Heart left ventricle (tissue), 16 donors: Measurements from ENCODE around the gene NXF1. TPM values are rescaled to one million over a fixed set of nuclear protein-coding genes. Genes with fewer than 3 reads are reported as not detected.
"Not testable (repeated sequence)": the region's sequence is repeated elsewhere in the genome, so short reads cannot be mapped to it uniquely, and the experiment has no call there.

Source experiments
- ATAC-seq, 4 donors: fragments of 200-7000 bp; cut with Tn5 transposase; one replicate each; pipeline ENCODE4 v1.9.1; 2020 to 2022; ENCODE audit warnings: moderate library complexity in 4 of 4, mild to moderate bottlenecking in 3 of 4, moderate number of reproducible peaks in 1 of 4
- DNase-seq, 5 donors: peaks; one replicate each; pipeline ENCODE4 v3.0.0-alpha.2; 2020
- H3K27ac ChIP-seq, 12 donors: fragments of 200-600 bp; sonication (generic) in 4 of 12; one replicate each; pipeline versions ENCODE4 v1.5.0 to v1.8.0; 2016 to 2022; ENCODE audit warnings: mild to moderate bottlenecking in 2 of 12
- H3K27me3 ChIP-seq, 9 donors: fragments of 200-600 bp; sonication (generic) in 2 of 9; one replicate each; pipeline versions ENCODE4 v1.5.1 to v1.8.0; 2016 to 2022; ENCODE audit warnings: mild to moderate bottlenecking in 3 of 9
- H3K36me3 ChIP-seq, 9 donors: fragments of 200-600 bp; sonication (generic) in 2 of 9; one replicate each; pipeline versions ENCODE4 v1.5.0 to v1.8.0; 2018 to 2022; ENCODE audit warnings: mild to moderate bottlenecking in 2 of 9
- H3K4me1 ChIP-seq, 12 donors: fragments of 200-600 bp; sonication (generic) in 4 of 12; one replicate each; pipeline versions ENCODE4 v1.5.0 to v1.8.0; 2016 to 2022; ENCODE audit warnings: mild to moderate bottlenecking in 3 of 12
- H3K4me3 ChIP-seq, 12 donors: fragments of 200-600 bp; sonication (generic) in 4 of 12; one replicate each; pipeline versions ENCODE4 v1.5.0 to v1.8.0; 2017 to 2022; ENCODE audit warnings: mild to moderate bottlenecking in 9 of 12, moderate library complexity in 4 of 12
- H3K9me3 ChIP-seq, 12 donors: fragments of 200-600 bp; sonication (generic) in 4 of 12; one replicate each; pipeline versions ENCODE4 v1.5.0 to v1.8.0; 2016 to 2022; ENCODE audit warnings: mild to moderate bottlenecking in 1 of 12
- POLR2A ChIP-seq, 2 donors: fragments of 450-650 bp; IDR thresholded peaks; one replicate each; pipeline ENCODE4 v1.6.1; 2017; ENCODE audit warnings: antibody characterized with exemption in 2 of 2, mild to moderate bottlenecking in 2 of 2, moderate library complexity in 2 of 2
- WGBS, 4 donors: extraction: QIAGEN DNeasy Blood & Tissue Kit in 2 of 4; methylation state at CpG; one replicate each; pipeline versions ENCODE4 v1.1.5 to v1.1.7; 2013 to 2018; 5-methylcytosine and 5-hydroxymethylcytosine counted together
- intact Hi-C, 10 donors: fragments of 100-400 bp; cut with DNase I; formaldehyde crosslinking; loops; one replicate each; pipeline versions ENCODE4 v1.11.1 to v1.14.2; 2022
- polyA plus RNA-seq, 2 donors: library from polyadenylated mRNA; stranded (reverse); fragments of 200-250 nt; gene quantifications; one replicate each; pipeline ENCODE4 v1.2.3, GENCODE V29; 2013
- total RNA-seq, 9 donors: library from RNA; depleted of rRNA in 2 of 9; stranded (reverse); fragments of >200 nt in 2 of 9; fragmentation: NEBNext Ultra II Directional in 3 of 9; extraction: Animal tissue kit (Norgen Biotek cat#: 25700) in 3 of 9; gene quantifications; one replicate each; pipeline versions ENCODE4 v1.1.0 to v1.2.4, GENCODE V29; 2016 to 2023
- TF ChIP-seq, protein P1 (sequence below), 12 donors: fragments of 200-600 bp; sonication (generic) in 4 of 12; IDR thresholded peaks; one replicate each; pipeline versions ENCODE4 v1.5.0 to v1.8.0; 2018 to 2022; ENCODE audit warnings: antibody characterized with exemption in 12 of 12, mild to moderate bottlenecking in 5 of 12
- donor health status: ischemic (EF 13 %, LVEDD 7.1; RV severe dilation, severe dysfunction).
- donor health status: healthy with polysubstance abuse.
- donor health status: DM: no; HTN: yes; CAD: no.
- donor health status: DM: no; HTN: no; CAD: no.
- donor health status: ischemic (EF 25% LVEDD 6.9; RV normal size, moderate dysfunction).
- donor health status: ischemic (EF 25% LVEDD 5.7; RV mildly dilated, moderate dysfunction).
- donor health status: healthy.
- donor health status: DM: yes; HTN: yes; CAD: no.
- donor health status: ischemic (EF 35%, LVEDD 5.7; RV mildly dilated, moderate dysfunction).
- donor health status: nonischemic (EF 11% LVEDD 7.7; RV severe dilation, severe dysfunction).
- donor health status: DM: yes; HTN: yes; CAD: no.
- donor health status: PGD.
- donor health status: ischemic (EF 29% LVEDD 5.4; RV normal size, mild dysfunction).
- donor health status: nonischemic (EF 23%, LVEDD 6.1; RV moderate dilation, normal function).

Gene NXF1
- total and polyA plus RNA-seq, 11 donors = 28.5 to 63.4 (median 36.4) TPM

GRCh38 chr11:62847767-62848314 lies 42.6 kb upstream of the NXF1 start:
- WGBS, 4 donors = 94 to 100% (median 97%) methylated on average over 1 of the region's 1 CpG

GRCh38 chr11:62846177-62846576 lies 40.9 kb upstream of the NXF1 start:
- Histone ChIP-seq H3K36me3 (peaks cover 0 to 3% (median 0%) of the 10 kb centered on the region in 9 donors), H3K27ac (no peak overlapping the region), H3K4me3 (no peak overlapping the region), H3K4me1 (peaks cover 0 to 14% (median 8%) of the 10 kb centered on the region in 12 donors), H3K9me3 (no peaks in the 10 kb centered on the region), H3K27me3 (no peaks in the 10 kb centered on the region)
- 84 to 91% (median 87%) methylated on average over 3 of the region's 3 CpGs for WGBS, 4 donors
- no peak for TF ChIP-seq POLR2A (IDR thresholded peaks at IDR 0.05)
- TF ChIP-seq, protein P1, sequence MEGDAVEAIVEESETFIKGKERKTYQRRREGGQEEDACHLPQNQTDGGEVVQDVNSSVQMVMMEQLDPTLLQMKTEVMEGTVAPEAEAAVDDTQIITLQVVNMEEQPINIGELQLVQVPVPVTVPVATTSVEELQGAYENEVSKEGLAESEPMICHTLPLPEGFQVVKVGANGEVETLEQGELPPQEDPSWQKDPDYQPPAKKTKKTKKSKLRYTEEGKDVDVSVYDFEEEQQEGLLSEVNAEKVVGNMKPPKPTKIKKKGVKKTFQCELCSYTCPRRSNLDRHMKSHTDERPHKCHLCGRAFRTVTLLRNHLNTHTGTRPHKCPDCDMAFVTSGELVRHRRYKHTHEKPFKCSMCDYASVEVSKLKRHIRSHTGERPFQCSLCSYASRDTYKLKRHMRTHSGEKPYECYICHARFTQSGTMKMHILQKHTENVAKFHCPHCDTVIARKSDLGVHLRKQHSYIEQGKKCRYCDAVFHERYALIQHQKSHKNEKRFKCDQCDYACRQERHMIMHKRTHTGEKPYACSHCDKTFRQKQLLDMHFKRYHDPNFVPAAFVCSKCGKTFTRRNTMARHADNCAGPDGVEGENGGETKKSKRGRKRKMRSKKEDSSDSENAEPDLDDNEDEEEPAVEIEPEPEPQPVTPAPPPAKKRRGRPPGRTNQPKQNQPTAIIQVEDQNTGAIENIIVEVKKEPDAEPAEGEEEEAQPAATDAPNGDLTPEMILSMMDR (IDR thresholded peaks at IDR 0.05) = no peak
- intact Hi-C loops = loop anchor here in 1 of 10 donors (10.0 kb wide), 1 partner anchor 121 kb away; the partner anchor contains the start of genes HNRNPUL2 and TTC9C
- no peak for ATAC-seq
- DNase-seq = no peak

More at GRCh38 chr11:62847767-62848314, 42.6 kb upstream of the NXF1 start:
- Histone ChIP-seq H3K27ac (no peak overlapping the region), H3K36me3 (peaks cover 2 to 19% (median 16%) of the 10 kb centered on the region in 9 donors), H3K9me3 (no peaks in the 10 kb centered on the region), H3K4me1 (peaks cover 0 to 13% (median under 1%) of the 10 kb centered on the region in 12 donors), H3K4me3 (no peak overlapping the region), H3K27me3 (no peaks in the 10 kb centered on the region)
- intact Hi-C loops = loop anchor here in 1 of 10 donors (10.0 kb wide), 1 partner anchor 123 kb away; the partner anchor contains the start of genes HNRNPUL2 and TTC9C
- TF ChIP-seq POLR2A (IDR thresholded peaks at IDR 0.05) = no peak
- TF ChIP-seq, protein P1 (IDR thresholded peaks at IDR 0.05) = no peak
- ATAC-seq = no peak
- DNase-seq = no peak

- no peaks in the 10 kb centered on the region for H3K9me3 ChIP-seq
- TF ChIP-seq POLR2A (IDR thresholded peaks at IDR 0.05) = no peak
- TF ChIP-seq, protein P1 (IDR thresholded peaks at IDR 0.05) = no peak
- ATAC-seq = no peak
- H3K27ac ChIP-seq = no peak overlapping the region
- 95 to 99% (median 96%) methylated on average over 3 of the region's 3 CpGs for WGBS, 4 donors
- H3K36me3 ChIP-seq = no peaks in the 10 kb centered on the region
- H3K27me3 ChIP-seq = no peaks in the 10 kb centered on the region
- intact Hi-C loops = loop anchor here in 2 of 10 donors (5.0 to 10.0 kb wide), 3 partner anchors 52 to 119 kb away; partner anchors contain the start of genes HNRNPUL2 (in 2 of the 2), TTC9C (in 2 of the 2) and TMEM223 (in 1 of the 2)
- no peak for DNase-seq
- no peak overlapping the region for H3K4me3 ChIP-seq
- H3K4me1 ChIP-seq = peaks cover 0 to 23% (median 9%) of the 10 kb centered on the region in 12 donors
These were observed 38.9 kb upstream of the NXF1 start for GRCh38 chr11:62844154-62844553.

DNA sequence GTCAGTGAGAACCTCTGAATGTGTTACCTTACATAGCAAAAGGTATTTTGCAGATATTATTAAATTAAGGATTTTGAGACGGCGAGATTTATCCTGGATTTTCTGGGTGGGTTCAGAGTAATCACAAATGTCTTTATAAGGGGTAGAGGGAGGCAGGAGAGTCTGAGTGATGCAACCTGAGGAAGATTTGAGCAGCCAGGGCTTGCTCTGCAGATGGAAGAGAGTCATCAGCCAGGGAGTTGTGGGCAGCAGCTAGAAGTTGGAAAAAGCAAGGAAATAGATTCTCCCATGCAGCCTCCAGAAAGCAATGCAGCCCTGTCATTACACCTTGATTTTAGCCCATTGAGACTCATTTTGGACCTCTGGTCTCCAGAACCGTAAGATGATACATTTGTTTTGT lies 38.2 kb upstream of the NXF1 start:
- Histone ChIP-seq H3K4me3 (no peak overlapping the region), H3K4me1 (peaks cover 5 to 26% (median 13%) of the 10 kb centered on the region in 12 donors), H3K9me3 (no peaks in the 10 kb centered on the region), H3K36me3 (no peaks in the 10 kb centered on the region), H3K27ac (no peak overlapping the region), H3K27me3 (no peaks in the 10 kb centered on the region)
- 94 to 99% (median 98%) methylated on average over 3 of the region's 3 CpGs for WGBS, 4 donors
- no peak for DNase-seq
- no peak for ATAC-seq
- intact Hi-C loops = loop anchor here in 2 of 10 donors (5.0 to 10.0 kb wide), 3 partner anchors 51 to 119 kb away; partner anchors contain the start of genes HNRNPUL2 (in 2 of the 2), TTC9C (in 2 of the 2) and TMEM223 (in 1 of the 2)
- TF ChIP-seq, protein P1 (IDR thresholded peaks at IDR 0.05) = no peak
- TF ChIP-seq POLR2A (IDR thresholded peaks at IDR 0.05) = no peak

DNA sequence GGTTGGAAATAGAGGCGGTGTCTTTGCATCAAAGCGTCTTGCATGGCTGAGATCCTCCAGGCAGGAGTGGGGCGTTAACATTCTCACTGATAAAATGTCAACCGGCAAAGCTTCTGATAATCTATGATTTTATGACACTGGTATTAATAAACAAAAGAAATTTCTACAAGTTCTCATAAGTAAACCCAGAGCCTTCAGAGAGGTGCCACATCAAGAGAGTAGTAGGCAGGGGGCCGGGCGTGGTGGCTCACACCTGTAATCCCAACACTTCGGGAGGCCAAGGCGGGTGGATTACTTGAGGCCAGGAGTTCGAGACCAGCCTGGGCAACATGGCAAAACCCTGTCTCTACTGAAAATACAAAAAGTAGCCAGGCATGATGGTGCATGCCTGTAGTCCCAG lies 37.7 kb upstream of the NXF1 start:
- intact Hi-C loops = loop anchor here in 2 of 10 donors (1.0 to 10.0 kb wide), 4 partner anchors 38 to 118 kb away; partner anchors contain the start of genes HNRNPUL2 (in 2 of the 2), TTC9C (in 2 of the 2), NXF1 (in 1 of the 2) and TMEM223 (in 1 of the 2)
- H3K4me1 ChIP-seq = peaks cover 5 to 32% (median 16%) of the 10 kb centered on the region in 12 donors
- not testable (repeated sequence) for H3K9me3 ChIP-seq, H3K36me3 ChIP-seq, DNase-seq, H3K27me3 ChIP-seq, ATAC-seq
- peak overlapping the region; percentile 82 to 99 (median 96) for H3K27ac ChIP-seq
- H3K4me3 ChIP-seq = peak overlapping the region in 7 of 12 donors; percentile 53 to 97 (median 72)
- WGBS, 4 donors = 83 to 90% (median 85%) methylated on average over 9 of the region's 9 CpGs
